Effector memory CD8-positive, alpha-beta T cell (primary cell): ENCODE measurements around the gene PROM1.

Experiments
- ATAC-seq: fragments of 150-1000 bp; cut with Tn5 transposase; replicated peaks from 2 replicates; pipeline ENCODE4 v1.10.0; 2021; ENCODE audit warnings: mild to moderate bottlenecking, moderate library complexity
- DNase-seq, 3 experiments: peaks; one replicate each; pipeline ENCODE4 v3.0.0; 2021
- H3K27ac Mint-ChIP-seq, 2 donors: one replicate each; pipeline ENCODE4 v1.8.0; 2022; ENCODE audit warnings: mild to moderate bottlenecking in 2 of 2, mixed read lengths in 2 of 2, moderate library complexity in 2 of 2
- H3K27me3 Mint-ChIP-seq, 2 donors: one replicate each; pipeline ENCODE4 v1.8.0; 2022; ENCODE audit warnings: mixed read lengths in 2 of 2
- H3K36me3 Mint-ChIP-seq: one replicate; pipeline ENCODE4 v1.8.0; 2022; ENCODE audit warnings: mild to moderate bottlenecking, moderate library complexity, mixed read lengths; ENCODE audit not compliant: insufficient read depth
- H3K4me1 Mint-ChIP-seq, 2 donors: one replicate each; pipeline ENCODE4 v1.8.0; 2022; ENCODE audit warnings: low read depth in 2 of 2, mixed read lengths in 2 of 2
- H3K4me3 Mint-ChIP-seq, 2 donors: one replicate each; pipeline ENCODE4 v1.8.0; 2022; ENCODE audit warnings: mild to moderate bottlenecking in 2 of 2, mixed read lengths in 2 of 2, moderate library complexity in 2 of 2
- H3K9me3 Mint-ChIP-seq, 2 donors: one replicate each; pipeline ENCODE4 v1.8.0; 2022; ENCODE audit warnings: mixed read lengths in 2 of 2

Gene PROM1

DNA sequence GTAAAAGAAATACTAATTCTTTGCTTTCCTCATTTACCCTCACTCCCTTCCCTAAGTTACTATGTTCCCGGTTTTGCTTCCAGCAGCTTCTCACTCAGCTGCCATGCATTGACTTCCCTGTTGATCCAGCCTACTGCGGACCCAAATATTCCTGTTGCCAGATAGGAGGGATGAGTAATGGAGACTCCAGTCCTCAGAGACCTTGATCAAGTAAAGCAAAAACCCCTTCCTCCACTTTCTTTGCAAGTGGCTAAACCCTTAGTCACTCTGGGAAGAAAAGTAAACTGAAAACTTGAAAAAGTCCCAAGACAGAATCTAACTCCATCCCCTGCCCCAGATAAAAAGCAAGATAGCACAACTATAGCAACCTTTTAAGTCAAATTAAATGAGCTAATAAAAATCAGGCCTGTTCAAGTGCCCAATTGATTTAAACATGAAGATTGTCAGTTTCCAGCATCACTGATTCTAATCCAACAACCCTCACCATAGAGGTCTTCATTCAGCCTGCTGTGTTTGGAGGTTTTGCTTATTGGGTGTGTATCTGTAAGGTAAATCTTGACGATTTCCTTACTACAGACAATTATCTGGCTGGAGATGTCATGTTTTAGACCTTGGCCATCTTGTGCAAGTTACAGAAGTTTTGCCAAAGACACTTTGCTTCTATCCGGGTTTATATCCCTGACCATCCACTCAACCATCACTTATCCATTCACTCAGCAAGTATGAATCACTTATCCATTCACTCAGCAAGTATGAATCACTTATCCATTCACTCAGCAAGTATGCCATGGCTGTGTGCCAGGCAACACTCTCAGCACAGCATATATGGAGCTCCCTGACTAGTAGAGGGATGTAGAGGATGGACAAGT, 162.9 kb downstream of the PROM1 start:
- H3K27ac Mint-ChIP-seq, result no peak overlapping the region
- peaks cover 36 to 51% of the 10 kb centered on the region in 2 donors for H3K27me3 Mint-ChIP-seq
- no peak overlapping the region for H3K4me3 Mint-ChIP-seq
- ATAC-seq (no peak), DNase-seq (no peak)
- no peaks in the 10 kb centered on the region for H3K4me1 Mint-ChIP-seq
- H3K9me3 Mint-ChIP-seq, result no peaks in the 10 kb centered on the region
- H3K36me3 Mint-ChIP-seq, result no peaks in the 10 kb centered on the region

DNA sequence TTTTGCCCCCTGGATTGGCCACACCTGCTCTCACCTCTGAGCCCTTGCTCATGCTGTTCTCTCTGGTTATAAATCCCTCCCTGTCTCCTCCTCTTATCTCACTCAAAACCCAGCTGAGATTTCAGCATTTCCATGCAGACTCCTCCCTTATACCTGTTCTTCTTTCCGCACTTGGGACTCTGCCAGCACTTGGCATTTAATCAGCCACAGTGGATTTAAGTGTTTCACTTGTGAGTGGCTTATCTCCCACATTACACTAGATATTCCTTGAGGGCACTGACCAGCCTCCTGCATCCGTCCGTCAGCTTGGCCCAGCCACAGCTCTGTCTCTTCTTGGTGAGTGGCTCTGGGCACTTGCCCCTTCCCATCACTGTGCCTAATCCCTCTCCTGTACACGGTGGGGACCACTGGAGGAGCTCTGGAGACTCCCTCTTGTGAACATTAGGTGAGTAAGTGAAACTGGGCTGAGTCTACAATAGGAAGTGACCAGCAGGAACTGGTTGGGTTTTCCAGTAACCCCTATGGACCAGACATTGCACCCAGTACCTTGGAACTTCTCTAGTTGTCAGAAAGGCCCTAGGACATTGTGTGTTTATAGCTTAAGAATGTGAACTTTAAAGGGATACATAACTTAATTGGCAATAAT, 165.2 kb downstream of the PROM1 start:
- Mint-ChIP-seq H3K36me3 (no peaks in the 10 kb centered on the region), H3K9me3 (no peaks in the 10 kb centered on the region), H3K4me3 (no peak overlapping the region), H3K4me1 (no peaks in the 10 kb centered on the region), H3K27ac (no peak overlapping the region), H3K27me3 (peaks cover 35 to 42% of the 10 kb centered on the region in 2 donors)
- no peak for DNase-seq
- ATAC-seq, result no peak
